GM12878 (cell line): ENCODE measurements around the gene RECQL. TPM values are rescaled to one million over a fixed set of nuclear protein-coding genes. Genes with fewer than 3 reads are reported as not detected.

Experiments used
- BCL3 ChIP-seq: IDR thresholded peaks from 2 replicates; pipeline ENCODE4 v1.6.1; 2011; ENCODE audit warnings: borderline replicate concordance, low read depth, mild to moderate bottlenecking, moderate library complexity, low read length; ENCODE audit not compliant: insufficient read depth, poor library complexity, severe bottlenecking
- ETV6 ChIP-seq, 2 experiments: fragments of 450-650 bp in 1 of 2; IDR thresholded peaks in 1 of 2; conservative IDR thresholded peaks in 1 of 2; 2 replicates each; pipeline ENCODE4 v1.6.1; 2014; ENCODE audit warnings: antibody characterized with exemption in 1 of 2, borderline replicate concordance in 1 of 2, low read depth in 1 of 2, mild to moderate bottlenecking in 1 of 2, moderate library complexity in 1 of 2
- JUND ChIP-seq: IDR thresholded peaks from 2 replicates; pipeline ENCODE4 v1.6.1; 2012; ENCODE audit warnings: low read depth, mild to moderate bottlenecking, low read length, improper control_type of control experiment, moderate library complexity
- LARP7 ChIP-seq: fragments of 450-650 bp; IDR thresholded peaks from 2 replicates; pipeline ENCODE4 v1.6.1; 2017; ENCODE audit warnings: mild to moderate bottlenecking
- SKIL ChIP-seq: fragments of 450-650 bp; IDR thresholded peaks from 2 replicates; pipeline ENCODE4 v1.6.1; 2017; ENCODE audit warnings: mild to moderate bottlenecking, low read depth, inconsistent platforms; ENCODE audit not compliant: poor library complexity, severe bottlenecking
- ZNF592 ChIP-seq: fragments of 450-650 bp; IDR thresholded peaks from 2 replicates; pipeline ENCODE4 v1.6.1; 2017; ENCODE audit warnings: mild to moderate bottlenecking, moderate library complexity
- ZNF687 ChIP-seq: fragments of 450-650 bp; IDR thresholded peaks from 2 replicates; pipeline ENCODE4 v1.6.1; 2017; ENCODE audit warnings: mild to moderate bottlenecking, moderate library complexity
- polyA plus RNA-seq, 11 experiments: library from polyadenylated mRNA; depleted of rRNA in 4 of 11; unstranded in 6 of 11; stranded (reverse) in 5 of 11; fragments of >200 nt; fragmentation: Nextera tagmentation in 4 of 11; fragmentation: Illumina TruSeq in 1 of 11; extraction: Ambion mirVana in 4 of 11; extraction: Trizol in 1 of 11; gene quantifications; 1 replicate in 1 of 11; 2 replicates in 10 of 11; pipeline versions ENCODE4 v1.2.1 to v1.2.3, GENCODE V29; 2011 to 2016; ENCODE audit warnings: inconsistent platforms in 2 of 11, missing spikeins in 2 of 11, low read depth in 1 of 11
- total RNA-seq, 4 experiments: library from RNA; depleted of rRNA in 3 of 4; stranded (reverse); fragments of >200 nt in 3 of 4; fragmentation: Illumina TruSeq in 1 of 4; extraction: Trizol in 1 of 4; gene quantifications; 2 replicates each; pipeline versions ENCODE4 v1.2.1 to v1.2.3, GENCODE V29; 2013 to 2021

RECQL gene
- total and polyA plus RNA-seq, 10 of the 15 experiments (the other 5 are each of a cell fraction or from before 2014, with no cell fraction given), result 47.4 to 130 (median 70.8) TPM

- TF ChIP-seq SKIL, result no peak
- no peak for TF ChIP-seq ETV6 (conservative IDR thresholded peaks at IDR 0.05 in 1 of 2, IDR thresholded peaks at IDR 0.05 in 1 of 2; ENCODE audit: borderline replicate concordance in 1 of 2, low read depth in 1 of 2)
- TF ChIP-seq BCL3, result no peak
- no peak for TF ChIP-seq LARP7
- no peak for TF ChIP-seq JUND
- no peak for TF ChIP-seq ZNF592
- no peak for TF ChIP-seq ZNF687
Measured at GRCh38 chr12:21542403-21542802, 41.0 kb upstream of the RECQL start (continued).
